ENCODE results near the gene PABPC1L2B.
"Not testable (repeated sequence)": the region's sequence is repeated elsewhere in the genome, so short reads cannot be mapped to it uniquely, and the experiment has no call there.

The PABPC1L2B gene

GRCh38 chrX:73002733-73003132, at the start of gene PABPC1L2B:
Gene PABPC1L2B (plus strand): TSS chrX:73002939. CDS start chrX:73003643, 704 bp downstream.
- H3K27ac ChIP-seq; H3K4me3 ChIP-seq (ENCODE audit: low read depth, low read length); H3K27me3 ChIP-seq (ENCODE audit: insufficient read depth, low read depth, severe bottlenecking); H3K36me3 ChIP-seq; H3K9me3 ChIP-seq (ENCODE audit: severe bottlenecking); DNase-seq: not testable (repeated sequence)

- not testable (repeated sequence) for H3K4me3 ChIP-seq (ENCODE audit: low read depth, low read length); H3K9me3 ChIP-seq (ENCODE audit: severe bottlenecking); DNase-seq; H3K27me3 ChIP-seq (ENCODE audit: insufficient read depth, low read depth, severe bottlenecking); H3K27ac ChIP-seq; H3K36me3 ChIP-seq
Observed at GRCh38 chrX:72959971-72960370, 42.8 kb upstream of the PABPC1L2B start.

DNA sequence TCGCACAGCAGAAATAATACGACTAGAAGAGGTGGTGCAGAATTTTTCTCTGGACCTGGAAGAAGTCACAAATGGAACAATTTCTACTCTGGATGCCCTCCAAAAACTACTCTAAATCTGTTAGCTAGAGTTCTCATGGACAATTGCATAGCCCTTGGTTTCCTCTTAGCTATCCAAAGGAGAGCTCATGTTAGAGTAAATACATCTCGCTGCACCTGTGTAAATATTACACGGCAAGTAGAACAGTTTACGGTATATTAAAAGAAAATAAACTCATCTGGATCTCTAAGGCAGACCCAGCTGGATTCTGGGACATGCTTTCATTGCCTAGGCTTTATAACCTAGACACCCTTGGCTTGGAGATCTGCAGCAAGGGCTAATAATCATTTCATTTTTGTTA, 30.9 kb upstream of the PABPC1L2B start:
- DNase-seq; H3K9me3 ChIP-seq (ENCODE audit: severe bottlenecking); H3K27me3 ChIP-seq (ENCODE audit: insufficient read depth, low read depth, severe bottlenecking); H3K27ac ChIP-seq; H3K4me3 ChIP-seq (ENCODE audit: low read depth, low read length); H3K36me3 ChIP-seq: not testable (repeated sequence)

- H3K9me3 ChIP-seq (ENCODE audit: severe bottlenecking); DNase-seq; H3K27me3 ChIP-seq (ENCODE audit: insufficient read depth, low read depth, severe bottlenecking); H3K4me3 ChIP-seq (ENCODE audit: low read depth, low read length); H3K27ac ChIP-seq; H3K36me3 ChIP-seq: not testable (repeated sequence)
Observed at GRCh38 chrX:72974885-72975284, 27.9 kb upstream of the PABPC1L2B start.

DNA sequence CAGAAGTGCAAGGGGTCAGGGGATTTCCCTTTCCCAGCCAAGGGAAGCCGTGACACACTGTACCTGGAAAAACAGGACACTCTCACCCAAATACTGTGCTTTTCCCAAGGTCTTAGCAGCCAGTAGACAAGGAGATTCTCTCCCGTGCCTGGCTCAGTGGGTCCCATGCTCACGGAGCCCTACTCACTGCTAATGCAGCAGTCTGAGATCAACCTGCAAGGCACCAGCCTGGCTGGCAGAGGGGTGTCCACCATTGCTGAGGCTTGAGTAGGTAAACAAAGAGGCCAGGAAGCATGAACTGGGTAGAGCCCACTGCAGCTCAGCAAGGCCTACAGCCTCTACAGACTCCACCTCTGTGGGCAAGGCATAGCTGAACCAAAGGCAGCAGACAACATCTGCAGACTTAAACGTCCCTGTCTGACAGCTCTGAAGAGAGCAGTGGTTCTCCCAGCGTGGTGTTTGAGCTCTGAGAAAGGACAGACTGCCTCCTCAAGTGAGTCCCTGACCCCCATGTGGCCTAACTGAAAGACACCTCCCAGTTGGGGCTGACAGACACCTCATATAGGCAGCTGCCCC, 21.8 kb upstream of the PABPC1L2B start:
- not testable (repeated sequence) for H3K36me3 ChIP-seq; H3K27me3 ChIP-seq (ENCODE audit: insufficient read depth, low read depth, severe bottlenecking); H3K9me3 ChIP-seq (ENCODE audit: severe bottlenecking); H3K27ac ChIP-seq; H3K4me3 ChIP-seq (ENCODE audit: low read depth, low read length); DNase-seq

- H3K27ac ChIP-seq; H3K4me3 ChIP-seq (ENCODE audit: low read depth, low read length); DNase-seq; H3K36me3 ChIP-seq; H3K27me3 ChIP-seq (ENCODE audit: insufficient read depth, low read depth, severe bottlenecking); H3K9me3 ChIP-seq (ENCODE audit: severe bottlenecking): not testable (repeated sequence)
Observed at GRCh38 chrX:73004032-73004431, 1.3 kb downstream of the PABPC1L2B start.

GRCh38 chrX:73021361-73022092, 18.8 kb downstream of the PABPC1L2B start:
- peaks cover 3% of the 10 kb centered on the region for H3K27me3 ChIP-seq (ENCODE audit: insufficient read depth, low read depth, severe bottlenecking)
- no peaks in the 10 kb centered on the region for H3K36me3 ChIP-seq
- no peak overlapping the region for H3K4me3 ChIP-seq (ENCODE audit: low read depth, low read length)
- TF ChIP-seq, protein P1, sequence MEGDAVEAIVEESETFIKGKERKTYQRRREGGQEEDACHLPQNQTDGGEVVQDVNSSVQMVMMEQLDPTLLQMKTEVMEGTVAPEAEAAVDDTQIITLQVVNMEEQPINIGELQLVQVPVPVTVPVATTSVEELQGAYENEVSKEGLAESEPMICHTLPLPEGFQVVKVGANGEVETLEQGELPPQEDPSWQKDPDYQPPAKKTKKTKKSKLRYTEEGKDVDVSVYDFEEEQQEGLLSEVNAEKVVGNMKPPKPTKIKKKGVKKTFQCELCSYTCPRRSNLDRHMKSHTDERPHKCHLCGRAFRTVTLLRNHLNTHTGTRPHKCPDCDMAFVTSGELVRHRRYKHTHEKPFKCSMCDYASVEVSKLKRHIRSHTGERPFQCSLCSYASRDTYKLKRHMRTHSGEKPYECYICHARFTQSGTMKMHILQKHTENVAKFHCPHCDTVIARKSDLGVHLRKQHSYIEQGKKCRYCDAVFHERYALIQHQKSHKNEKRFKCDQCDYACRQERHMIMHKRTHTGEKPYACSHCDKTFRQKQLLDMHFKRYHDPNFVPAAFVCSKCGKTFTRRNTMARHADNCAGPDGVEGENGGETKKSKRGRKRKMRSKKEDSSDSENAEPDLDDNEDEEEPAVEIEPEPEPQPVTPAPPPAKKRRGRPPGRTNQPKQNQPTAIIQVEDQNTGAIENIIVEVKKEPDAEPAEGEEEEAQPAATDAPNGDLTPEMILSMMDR (IDR thresholded peaks at IDR 0.05; ENCODE audit: low read depth, low read length), result no peak
- no peak overlapping the region for H3K27ac ChIP-seq
- no peaks in the 10 kb centered on the region for H3K9me3 ChIP-seq (ENCODE audit: severe bottlenecking)
- no peak for DNase-seq

DNA sequence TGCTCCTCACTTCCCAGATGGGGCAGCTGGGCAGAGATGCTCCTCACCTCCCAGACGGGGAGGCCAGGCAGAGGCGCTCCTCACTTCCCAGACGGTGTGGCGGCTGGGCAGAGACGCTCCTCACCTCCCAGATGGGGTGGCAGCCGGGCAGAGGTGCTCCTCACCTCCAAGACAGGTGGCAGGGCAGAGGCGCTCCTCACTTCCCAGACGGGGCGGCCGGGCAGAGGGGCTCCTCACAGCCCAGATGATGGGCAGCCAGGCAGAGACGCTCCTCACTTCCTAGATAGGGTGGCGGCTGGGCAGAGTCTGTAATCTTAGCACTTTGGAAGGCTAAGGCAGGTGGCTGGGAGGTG, 19.3 kb downstream of the PABPC1L2B start:
- H3K9me3 ChIP-seq (ENCODE audit: severe bottlenecking); H3K27ac ChIP-seq; H3K36me3 ChIP-seq; DNase-seq; H3K4me3 ChIP-seq (ENCODE audit: low read depth, low read length); H3K27me3 ChIP-seq (ENCODE audit: insufficient read depth, low read depth, severe bottlenecking): not testable (repeated sequence)

- no peaks in the 10 kb centered on the region for H3K36me3 ChIP-seq
- no peaks in the 10 kb centered on the region for H3K9me3 ChIP-seq (ENCODE audit: severe bottlenecking)
- no peak overlapping the region for H3K4me3 ChIP-seq (ENCODE audit: low read depth, low read length)
- peaks cover 6% of the 10 kb centered on the region for H3K27me3 ChIP-seq (ENCODE audit: insufficient read depth, low read depth, severe bottlenecking)
- TF ChIP-seq, protein P1 (IDR thresholded peaks at IDR 0.05; ENCODE audit: low read depth, low read length), result no peak
- H3K27ac ChIP-seq, result no peak overlapping the region
- no peak for DNase-seq
Observed at GRCh38 chrX:73028876-73029275, 26.1 kb downstream of the PABPC1L2B start.
